Fibroblast of skin of left quadriceps (primary cell): ENCODE results near the gene TMEM63A.

ENCODE experiments used
- DNase-seq, 2 experiments: peaks; one replicate each; pipeline ENCODE4 v3.0.0-alpha.2; 2013; ENCODE audit warnings: low read depth in 2 of 2

Gene TMEM63A

DNA sequence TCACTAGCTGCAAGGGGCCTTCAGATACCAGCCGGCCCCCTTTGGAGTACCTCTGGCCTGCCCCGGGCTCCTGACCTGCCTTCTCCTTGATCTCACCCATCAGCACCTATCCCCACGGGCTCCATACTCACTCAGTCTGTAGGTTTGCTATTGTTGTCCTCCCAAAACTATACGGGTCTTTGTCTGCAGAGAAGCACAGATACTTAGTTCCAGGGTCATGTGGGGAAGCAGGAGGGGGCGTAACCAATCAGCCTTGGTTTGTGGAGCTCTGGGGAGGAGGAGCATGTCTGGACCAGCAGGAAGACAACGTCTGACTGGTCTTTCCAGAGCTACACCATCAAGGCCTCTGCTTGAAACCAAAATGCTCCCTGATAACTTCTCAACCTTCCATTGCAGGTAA lies 15.2 kb downstream of the TMEM63A start:
- no peak for DNase-seq

DNA sequence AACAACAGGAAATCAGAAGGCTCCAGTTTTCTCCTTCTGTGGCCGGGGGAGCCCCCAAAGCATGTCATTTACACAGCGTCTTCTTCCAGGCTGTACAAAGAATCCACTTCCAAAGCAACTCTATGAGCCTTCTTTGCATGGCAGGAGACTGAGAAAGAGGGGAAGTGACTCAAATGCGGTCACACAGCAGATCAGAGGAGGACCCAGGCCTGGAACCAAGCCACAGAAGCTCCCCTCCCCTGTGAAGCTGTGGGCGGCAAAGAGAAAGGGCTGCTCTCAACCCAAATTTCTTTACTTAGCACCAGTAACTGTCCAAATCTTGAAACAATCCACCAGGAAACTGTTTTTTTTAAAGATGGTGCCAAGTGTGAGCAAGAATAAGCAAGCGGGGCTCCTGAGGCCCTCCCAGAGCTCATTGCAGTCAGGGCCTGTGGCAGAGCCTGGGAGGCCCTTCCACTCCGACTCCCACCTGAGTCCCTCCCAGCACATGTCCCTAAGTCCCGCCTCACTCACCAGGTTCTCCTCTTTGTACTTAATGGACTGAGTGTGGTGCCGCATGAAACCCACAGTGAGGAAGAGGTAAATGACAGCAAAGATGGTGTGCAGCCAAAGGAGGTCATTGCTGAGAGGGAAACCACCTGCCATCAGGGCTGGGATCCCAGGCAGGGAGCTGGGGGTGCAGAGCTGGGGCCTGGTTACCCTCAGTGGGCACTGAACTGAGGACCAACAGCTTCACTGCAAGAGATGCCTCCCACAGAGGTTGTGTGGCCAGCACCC lies 15.9 kb downstream of the TMEM63A start:
- no peak for DNase-seq

DNA sequence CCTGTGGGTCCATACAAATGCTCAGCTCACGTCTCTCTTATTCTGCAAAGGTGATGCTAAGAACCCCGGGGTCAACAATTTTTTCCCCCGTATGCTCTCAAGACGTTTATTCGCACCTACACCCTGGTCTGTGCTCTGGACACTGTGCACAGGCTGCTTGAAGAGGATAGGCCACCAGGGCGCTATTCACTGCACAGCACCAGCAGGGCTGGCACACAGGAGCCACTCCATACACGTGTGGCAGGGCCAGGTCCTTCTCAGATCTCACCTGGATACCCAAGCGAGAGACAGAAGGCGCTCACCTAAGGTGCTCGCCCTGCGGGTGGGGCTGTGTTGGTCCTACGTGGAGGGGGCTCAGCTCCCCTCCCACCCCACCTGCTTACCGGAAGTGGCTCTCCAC lies 16.7 kb downstream of the TMEM63A start:
- DNase-seq = no peak

DNA sequence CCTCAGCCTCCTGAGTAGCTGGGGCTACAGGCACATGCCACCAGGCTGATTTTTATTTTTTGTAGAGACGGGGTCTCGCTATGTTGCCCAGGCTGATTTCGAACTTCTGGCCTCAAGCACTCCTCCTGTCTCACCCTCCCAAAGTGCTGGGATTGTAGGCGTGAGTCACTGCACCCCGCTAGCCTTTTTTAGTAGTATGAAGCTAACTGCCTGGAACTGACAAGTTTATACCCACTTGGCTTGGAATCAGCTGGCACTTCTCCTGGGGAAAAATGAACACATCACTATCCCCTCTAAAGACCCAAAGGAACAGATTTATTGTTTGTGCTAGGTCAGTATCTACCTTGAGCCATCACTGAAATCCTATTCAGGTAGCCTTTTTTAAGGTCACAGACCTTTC lies 19.0 kb downstream of the TMEM63A start:
- DNase-seq = no peak

DNA sequence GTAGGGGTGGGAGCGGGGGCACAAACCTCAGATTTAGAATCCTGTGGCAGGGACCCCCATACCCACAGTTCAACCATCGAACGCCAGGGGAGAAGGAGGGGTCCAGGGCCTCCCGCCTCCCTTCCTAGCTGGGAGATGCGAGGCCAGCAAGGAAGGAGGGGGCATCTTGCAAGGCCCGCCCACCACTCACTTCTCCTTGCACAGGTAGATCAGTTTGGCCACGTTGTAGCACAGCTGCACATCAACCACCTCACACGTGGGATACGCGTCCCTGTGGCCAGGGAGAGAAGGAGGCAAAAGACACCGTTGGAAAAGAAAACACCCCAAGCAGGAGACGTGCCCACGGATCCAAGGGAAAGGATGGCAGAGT lies 19.6 kb downstream of the TMEM63A start:
- DNase-seq = no peak

DNA sequence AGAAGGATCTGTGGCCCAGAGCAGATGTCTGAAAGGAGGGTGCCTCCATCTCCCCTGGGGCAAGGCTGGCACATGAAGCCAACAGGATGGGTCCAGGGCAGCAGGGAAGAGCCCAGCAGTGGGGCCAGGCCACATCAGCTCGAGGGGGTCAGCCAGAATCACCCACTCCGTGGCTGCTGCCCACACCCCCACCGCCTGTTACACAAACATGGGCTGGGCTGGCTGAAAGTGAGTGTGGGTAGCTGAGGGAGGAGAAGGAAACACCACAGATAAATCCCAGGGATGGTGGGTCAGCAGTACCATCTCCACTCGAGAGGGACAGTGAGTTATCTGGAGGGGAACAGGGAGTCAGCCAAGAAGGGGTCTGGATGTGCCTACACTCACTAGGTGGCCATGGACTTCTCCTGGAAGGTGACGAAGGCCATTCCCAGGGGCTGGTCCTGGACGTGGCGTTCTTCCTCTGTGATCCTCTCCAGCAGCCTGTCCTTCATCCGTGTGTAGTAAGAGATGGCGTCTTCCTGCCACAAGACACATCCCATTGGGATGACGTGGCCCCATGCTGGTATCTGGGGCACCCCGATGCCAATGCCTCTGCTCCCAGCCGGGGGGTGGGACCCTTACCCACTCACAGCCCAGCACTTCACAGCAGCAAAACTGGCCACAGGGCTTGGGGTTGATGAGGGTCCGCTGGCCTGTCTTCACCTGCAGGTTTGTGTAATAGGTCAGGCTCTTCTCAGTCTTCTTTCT lies 20.2 kb downstream of the TMEM63A start:
- DNase-seq = no peak

DNA sequence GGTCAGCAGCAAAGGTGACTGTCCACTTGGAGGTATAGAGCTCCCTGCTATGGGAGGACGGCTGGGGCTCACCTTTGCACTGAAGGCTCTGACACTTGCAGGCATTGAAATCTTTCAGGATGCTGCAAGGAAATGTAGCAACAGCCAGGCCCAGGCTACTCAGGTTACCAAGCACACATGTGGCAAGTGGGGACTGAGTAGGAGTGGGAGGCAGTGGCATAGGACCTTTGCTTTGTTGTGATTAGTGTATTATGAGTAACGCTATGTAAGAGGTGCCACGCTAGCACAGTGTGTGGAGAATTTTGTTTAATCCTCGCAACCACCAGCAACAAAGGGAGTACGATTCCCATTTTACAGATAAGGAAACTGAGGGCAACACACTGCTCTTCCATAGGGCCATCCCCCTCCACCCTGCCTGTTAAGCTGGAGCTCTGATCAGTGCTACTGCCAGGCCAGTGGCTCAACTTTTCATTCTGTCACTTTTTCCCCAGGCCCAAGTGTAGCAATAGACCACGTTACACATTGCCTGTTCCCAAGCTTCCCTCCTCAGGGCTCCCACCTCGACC lies 21.2 kb downstream of the TMEM63A start:
- DNase-seq = no peak

DNA sequence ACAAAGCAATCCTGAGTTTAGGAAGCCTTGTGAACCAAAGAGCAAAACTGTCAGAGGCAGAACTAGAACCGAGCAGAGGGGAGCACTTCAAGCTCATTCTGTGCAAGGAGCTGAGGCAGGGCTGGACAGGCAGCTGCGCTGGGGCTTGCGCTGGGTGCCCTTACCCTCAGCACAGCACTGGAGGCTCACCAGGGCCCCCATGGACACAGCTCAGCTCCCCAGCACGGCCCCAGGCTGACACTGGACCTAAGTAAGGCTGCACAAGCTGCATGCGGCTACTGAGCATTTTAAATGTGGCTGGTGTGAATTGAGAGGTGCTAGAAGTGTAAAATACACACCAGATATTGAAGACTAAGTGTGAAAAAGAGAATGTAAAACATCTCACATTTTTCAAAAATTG lies 22.1 kb downstream of the TMEM63A start:
- DNase-seq = no peak

DNA sequence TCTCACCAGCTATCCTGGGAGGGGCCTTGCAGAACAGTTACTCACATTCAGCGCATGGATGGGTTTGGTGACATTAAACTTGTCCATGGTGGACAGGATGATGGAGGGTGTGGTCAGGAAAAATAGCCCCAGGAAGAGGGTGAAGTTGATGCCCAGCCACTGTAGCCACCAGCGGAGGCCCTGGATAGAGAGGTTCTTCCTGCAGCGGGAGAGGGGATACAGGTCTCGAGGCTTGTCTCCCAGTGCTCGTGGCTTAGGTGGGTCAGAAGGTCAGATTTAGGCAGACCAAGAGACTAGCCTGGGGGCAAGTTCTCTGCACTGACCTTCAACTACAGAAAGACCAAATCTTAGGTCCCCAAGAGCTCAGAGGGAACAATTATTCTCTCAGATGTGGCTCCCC lies 23.0 kb downstream of the TMEM63A start:
- no peak for DNase-seq

DNA sequence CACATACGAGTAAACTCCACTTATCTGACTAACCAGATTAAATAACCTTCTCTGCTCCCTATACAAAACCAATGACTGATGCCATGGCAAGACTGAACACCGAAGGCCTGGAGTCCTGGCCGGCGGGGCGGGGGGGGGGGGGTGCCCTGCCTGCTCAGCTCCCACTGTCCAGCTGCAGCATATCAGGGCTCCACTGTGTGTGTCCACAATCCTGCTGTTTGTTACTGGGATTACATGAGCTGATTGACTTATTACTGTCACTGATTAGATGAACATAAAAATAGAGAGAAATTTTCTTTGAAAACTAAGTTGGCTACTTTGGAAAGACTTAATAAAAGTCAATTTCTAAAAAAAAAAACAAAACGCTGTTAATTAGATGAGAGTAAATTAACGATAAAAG lies 24.9 kb downstream of the TMEM63A start:
- DNase-seq = no peak

DNA sequence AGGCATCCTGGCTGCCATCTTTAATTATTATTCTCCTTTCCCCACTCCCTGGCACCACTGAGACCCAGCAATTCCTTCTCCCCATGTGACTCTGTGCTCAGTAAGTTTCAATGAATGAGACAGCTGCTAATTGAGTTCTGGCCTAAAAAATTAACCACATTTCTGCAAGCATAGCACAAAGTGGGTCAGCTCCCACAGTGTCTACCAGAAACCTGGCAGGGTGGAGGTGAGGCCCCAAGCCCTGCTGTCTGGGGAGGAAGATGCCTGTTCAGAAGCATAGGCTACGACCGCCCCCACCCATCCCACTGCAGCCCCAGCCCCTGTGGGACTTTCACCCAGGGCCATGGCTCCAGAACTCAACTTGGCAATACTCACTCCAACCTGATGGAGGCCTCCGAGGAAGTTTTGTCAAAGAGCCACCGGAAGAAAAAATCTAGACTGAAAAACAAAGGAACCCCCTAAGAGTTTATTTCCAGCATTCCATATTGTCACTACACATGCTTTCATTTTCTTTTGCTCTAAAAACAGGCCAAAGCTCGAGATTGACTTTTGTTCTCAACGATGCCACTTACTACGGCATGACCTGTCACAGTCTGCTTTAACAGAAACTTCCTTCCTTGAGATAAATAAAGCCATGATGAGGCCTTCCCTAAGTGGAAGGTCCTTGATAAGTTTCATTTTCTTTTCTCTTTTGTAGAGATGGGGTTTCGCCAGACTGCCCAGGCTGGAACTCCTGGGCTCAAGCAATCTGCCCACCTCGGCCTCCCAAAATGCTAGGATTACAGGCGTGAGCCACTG lies 26.5 kb downstream of the TMEM63A start:
- no peak for DNase-seq

DNA sequence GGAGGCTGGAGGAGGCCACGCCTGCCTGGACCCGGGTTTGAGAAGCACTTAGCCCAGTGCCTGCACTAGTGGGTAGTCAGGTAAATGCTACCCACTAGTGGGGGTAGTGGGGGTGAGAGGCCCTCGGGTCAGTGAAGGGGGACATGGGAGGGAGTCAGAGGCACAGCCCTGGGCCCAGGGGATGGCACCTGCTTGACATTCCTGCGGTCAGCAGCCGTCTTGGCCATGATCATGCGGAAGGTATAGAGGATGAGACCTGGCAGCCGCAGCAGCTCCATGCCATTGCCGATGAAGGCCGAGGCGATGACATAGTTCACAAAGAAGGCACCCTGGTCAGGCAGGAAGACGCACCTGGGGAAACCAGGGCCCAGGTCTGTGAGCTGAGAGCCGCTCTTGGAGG lies 28.7 kb downstream of the TMEM63A start:
- no peak for DNase-seq

DNA sequence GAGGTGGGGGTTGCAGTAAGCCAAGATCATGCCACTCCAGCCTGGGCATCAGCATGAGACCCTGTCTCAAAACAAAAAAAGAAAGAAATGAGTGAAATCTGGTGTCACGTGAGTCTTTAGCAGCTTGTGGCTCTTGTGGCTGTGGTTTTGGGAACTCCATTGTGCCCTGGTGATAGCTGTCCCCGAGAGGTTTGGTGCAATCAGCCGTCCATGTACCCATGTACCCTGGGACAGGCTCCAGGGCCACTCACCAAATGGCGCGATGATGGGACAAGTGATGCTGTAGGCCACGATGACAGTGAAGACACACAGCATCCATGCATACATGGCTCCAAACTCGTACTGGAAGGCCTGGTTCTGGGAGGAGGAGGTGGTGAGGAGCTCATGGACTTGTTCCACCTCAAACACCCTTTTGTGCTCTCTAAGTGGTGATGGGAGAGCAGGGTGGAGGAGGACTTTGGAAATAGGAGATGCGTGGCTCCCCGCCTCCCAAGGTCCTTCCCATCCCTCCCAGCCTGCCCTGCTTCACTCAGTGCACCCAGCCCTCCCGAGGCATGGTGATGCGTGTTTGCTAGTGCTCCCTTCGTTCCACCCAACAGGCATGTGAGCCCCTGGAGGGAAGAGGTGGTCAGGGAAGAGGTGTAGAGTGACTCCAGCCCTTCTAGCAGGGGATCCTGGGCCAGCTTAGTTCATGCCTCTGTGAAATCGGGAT lies 29.6 kb downstream of the TMEM63A start:
- no peak for DNase-seq

DNA sequence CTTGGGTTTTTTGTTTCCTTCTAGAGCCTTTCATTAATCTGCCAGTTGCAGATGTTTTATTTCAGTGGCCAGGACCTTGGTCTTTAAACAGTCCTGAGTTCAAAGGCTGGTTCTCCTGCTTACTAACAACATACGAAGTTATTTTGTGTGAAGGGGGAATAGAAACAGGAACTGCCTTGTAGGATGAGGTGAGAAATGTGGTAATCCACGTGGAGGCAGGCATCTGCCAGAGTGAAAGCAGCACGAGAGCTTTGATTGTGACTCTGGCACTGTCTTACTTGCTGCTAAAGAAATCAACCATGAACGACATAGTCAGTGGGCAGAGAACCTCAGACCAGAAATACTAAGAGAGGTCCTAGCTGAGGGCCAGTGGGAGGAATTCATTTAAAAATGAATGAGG lies 30.4 kb downstream of the TMEM63A start:
- no peak for DNase-seq

DNA sequence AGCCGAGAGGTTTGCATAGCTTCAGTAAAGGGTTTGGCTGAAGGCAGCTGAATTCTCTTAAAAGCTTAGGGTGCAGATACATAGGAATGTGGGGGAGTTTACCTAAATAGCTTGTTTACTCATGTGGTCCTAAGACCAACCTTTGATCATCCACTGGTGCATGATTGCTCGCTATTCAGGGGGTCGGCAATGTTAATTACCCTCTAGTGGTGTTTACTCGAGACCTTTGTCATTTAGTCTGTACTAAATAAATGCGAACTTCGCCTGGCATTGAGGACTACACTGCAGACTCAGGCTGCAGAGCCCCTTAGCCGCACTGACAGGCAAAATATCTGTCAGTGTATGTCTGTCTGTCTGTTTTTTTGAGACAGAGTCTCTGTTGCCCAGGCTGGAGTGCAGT lies 31.8 kb downstream of the TMEM63A start:
- DNase-seq = no peak

DNA sequence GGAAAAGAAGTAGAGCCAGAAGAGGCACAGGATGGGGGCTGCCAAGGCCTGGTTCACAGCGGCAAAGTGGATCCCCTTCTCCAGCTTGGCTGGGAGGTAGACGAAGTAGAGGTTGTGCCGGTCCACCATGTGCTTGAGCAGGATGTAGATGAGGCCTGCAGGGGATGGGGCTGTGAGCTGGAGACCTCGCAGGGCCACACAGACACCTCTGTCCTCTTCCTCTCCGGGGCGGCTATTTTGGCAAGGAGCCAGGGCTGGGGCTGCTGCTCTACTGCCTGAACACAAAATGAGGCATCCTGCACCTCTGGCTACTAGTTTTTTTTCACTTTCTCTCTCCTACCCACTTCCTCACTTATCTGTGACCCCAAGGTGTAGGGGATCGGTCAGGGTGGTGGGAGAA lies 32.3 kb downstream of the TMEM63A start:
- no peak for DNase-seq

DNA sequence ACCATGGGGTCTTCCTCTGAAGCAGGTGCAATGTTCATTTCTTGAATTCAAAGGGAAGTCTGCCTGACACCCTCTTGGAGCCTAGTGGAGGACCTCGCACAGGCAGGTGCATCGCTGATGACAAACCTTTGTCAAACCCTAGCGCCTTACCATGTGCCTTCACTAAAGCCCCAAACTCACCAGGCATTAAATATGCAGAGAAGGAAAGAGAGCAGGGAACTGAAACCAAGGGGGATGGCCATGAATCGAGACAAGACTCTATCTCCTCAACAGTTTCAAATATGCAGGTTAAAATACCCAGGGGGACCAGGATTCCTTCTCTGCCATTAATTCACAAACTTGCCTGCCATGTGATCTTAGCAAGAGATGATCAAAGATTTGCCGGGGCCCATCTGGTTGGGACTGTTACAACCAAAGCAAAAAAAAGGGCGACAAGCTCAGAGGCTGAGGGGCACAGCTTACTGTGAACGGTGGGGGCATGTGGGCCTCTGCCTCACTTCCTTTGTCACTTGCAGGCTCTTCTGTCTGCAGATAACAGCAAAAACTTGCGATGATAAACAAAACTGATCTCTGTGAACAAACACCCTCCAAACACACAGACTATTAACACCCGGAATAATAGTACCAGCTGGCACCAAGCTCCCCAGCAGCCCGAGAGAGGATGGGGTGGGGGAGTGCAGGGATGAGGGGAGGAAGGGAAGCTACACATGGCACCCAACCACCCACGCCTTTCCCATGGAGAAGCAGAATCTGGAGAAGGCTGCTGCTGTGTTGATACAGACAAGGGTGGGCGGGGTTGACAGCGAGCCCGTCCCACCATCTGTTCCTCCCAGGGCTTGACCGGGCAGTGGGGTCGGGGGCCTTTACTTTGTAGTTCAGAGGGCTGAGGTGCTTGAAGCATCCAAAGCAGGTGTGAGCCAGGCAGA lies 33.9 kb downstream of the TMEM63A start:
- no peak for DNase-seq

DNA sequence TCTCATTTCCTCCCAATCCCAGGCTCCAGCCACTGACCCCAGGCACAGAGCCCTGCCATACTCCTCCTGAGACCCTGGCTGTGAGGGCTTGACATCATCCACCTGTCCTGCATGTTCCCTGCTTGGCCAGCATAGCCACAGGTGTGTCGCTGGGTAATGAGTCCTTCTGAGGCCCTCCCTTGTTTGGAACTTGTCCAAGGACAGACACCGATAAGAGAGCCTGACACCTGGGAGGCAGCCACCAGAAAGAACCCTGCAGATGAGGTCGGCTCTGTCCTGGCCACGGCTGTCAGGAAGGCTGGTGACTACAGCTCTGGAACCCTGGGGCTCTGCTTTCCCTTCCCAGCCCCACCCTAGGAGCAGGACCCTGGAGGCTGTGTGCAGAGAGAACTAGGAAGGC lies 34.6 kb downstream of the TMEM63A start:
- DNase-seq = no peak

DNA sequence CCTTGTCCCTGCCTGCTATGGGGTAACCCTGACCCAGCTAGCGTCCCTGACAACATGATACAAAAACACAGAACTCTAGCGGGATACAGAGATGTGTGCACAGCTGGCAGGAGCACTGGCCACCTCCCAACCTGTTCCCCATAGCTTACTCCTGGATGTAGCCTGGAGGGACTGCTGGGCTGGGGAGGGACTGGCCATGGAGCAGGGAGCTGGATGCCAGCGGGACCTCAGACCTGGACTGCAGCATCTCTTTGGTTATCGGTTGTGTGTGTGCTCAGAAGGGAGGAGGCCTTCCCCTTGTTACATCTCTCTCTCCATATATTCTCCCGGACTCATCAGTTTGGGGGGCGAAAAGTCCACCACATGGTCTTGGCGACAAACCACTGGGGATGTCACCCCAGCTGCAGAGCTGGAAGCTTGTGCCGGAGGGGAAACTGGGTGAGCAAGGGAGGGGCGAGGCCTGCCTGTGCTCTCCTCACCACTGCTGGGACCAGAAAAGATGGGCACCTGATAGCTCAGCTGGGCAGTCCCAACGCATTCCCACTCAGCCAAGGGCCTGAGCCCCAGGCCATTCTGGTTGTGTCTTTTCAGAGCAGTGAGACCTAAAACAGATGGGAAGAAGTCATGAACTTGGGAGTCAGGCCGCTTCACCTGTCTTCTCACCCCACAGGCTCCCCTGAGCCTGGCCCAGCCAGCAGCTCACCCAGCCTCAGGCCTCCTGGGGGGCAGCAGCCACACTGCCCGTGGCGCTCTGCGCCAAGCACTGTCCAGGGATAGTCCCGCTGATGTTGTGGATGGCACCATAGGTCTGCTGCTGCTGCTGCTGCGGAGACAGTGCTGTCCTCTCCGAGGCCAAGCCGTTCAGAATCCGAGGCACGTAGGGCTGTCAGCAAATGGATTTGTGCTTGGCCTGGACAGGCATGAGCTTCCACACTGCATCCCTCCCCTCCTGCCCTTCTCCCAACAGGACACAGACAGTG lies 35.6 kb downstream of the TMEM63A start:
- no peak for DNase-seq
